Stimulated activated CD4-positive, alpha-beta T cell treated with anti-CD3 and anti-CD28 coated beads, Interleukin-12 subunit alpha, Interleukin-12 subunit beta, amount 100 ng/mL, for 4 hours (primary cell): ENCODE measurements around the gene GADD45G.

ENCODE experiments used
- DNase-seq: peaks from one replicate; pipeline ENCODE4 v3.0.0-alpha.2; 2020

Gene GADD45G

DNA sequence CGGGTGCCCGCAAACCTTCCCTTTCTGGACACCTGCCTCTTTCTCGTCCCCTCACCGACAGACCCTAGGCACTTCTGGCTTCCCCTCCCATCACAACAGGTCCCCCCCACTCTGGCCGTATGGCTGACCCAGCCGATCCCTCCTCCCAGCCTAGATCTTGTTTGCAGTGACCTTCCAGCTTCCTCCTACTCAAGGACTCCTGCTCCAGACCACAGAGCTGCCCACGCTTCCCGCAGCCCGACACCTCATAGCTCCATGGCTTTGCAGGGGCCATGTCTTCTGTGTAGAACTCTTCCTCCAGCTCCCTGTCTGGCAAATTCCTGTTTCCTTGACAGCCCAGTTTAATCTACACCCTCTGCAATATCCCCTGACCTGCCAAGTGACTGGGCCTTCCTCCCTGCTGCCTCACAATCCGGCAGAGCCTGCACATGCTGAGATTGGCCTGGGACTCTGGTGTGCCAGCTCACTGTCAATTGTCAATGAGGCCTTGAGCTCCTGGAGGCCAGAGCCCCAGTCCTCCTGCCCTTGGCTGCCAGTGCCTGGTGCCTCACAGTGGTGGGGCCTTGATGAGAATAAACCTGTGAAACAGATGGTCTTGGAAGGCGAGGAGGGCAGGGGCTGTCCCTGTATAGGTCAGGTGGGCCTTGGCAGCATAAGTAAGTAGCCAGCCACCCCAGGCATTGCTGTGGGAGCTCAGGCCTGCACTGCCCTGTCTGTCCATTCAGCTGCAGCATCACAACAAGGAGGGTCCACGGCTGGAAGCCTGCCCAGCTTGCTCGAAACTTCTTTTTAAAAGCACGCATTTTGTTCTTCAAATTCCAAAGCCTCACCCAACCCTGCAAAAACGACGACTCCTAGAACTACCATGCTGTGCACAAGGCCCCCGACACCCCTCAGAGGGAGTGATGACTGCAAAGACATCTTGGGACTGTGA, 50.5 kb downstream of the GADD45G start:
- DNase-seq = no peak
